Measurements from ENCODE around the gene SAMD13. TPM values are rescaled to one million over a fixed set of nuclear protein-coding genes. Genes with fewer than 3 reads are reported as not detected.

The SAMD13 gene
- total and polyA plus RNA-seq, 12 donors = 0.37 to 2.2 (median 1.2) TPM; not detected in 1

DNA sequence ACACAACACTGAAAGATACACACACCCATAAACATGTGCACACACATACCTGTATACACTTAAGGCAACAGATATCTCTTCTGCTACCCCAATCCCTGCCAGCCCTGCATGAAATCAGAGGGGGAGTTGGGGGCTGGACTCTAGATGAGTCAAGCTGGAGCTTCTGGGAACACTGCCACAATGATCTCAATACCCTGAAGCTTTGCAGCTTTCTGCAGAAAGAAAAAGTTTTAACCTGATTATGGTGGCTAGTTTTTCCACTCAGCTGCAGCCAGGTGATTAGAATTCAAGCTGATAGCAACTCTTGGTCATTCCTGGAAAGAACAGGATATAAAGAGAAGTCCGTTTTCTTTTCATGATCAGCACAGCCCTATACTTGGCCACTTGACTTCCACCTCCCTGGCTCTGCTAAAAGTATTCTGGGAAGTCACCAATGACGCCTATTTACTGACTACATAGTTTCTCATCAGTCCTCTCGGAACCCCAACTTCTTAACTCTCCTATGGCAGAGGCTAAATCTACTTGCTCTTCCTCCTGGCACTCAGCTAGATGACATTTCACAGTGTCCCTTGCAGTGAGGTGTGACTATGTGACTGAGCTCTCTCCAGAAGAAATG lies 76.1 kb downstream of the SAMD13 start:
- no peak overlapping the region for H3K4me3 ChIP-seq
- WGBS, 2 donors = 21 to 24% methylated on average over 3 of the region's 3 CpGs
- H3K27me3 ChIP-seq = no peaks in the 10 kb centered on the region
- peak; percentile 43 to 83 (median 58) for ATAC-seq
- peak overlapping the region in 1 of 10 donors; percentile 55 for H3K27ac ChIP-seq
- no peaks in the 10 kb centered on the region for H3K9me3 ChIP-seq
- TF ChIP-seq, protein P1, sequence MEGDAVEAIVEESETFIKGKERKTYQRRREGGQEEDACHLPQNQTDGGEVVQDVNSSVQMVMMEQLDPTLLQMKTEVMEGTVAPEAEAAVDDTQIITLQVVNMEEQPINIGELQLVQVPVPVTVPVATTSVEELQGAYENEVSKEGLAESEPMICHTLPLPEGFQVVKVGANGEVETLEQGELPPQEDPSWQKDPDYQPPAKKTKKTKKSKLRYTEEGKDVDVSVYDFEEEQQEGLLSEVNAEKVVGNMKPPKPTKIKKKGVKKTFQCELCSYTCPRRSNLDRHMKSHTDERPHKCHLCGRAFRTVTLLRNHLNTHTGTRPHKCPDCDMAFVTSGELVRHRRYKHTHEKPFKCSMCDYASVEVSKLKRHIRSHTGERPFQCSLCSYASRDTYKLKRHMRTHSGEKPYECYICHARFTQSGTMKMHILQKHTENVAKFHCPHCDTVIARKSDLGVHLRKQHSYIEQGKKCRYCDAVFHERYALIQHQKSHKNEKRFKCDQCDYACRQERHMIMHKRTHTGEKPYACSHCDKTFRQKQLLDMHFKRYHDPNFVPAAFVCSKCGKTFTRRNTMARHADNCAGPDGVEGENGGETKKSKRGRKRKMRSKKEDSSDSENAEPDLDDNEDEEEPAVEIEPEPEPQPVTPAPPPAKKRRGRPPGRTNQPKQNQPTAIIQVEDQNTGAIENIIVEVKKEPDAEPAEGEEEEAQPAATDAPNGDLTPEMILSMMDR (IDR thresholded peaks at IDR 0.05) = no peak
- intact Hi-C loops (cut with DNase I) = no loop called here
- peaks cover 7 to 25% (median 15%) of the 10 kb centered on the region in 9 donors for H3K4me1 ChIP-seq
- H3K36me3 ChIP-seq = no peaks in the 10 kb centered on the region
- peak in 1 of 2 donors; percentile 32 for DNase-seq

DNA sequence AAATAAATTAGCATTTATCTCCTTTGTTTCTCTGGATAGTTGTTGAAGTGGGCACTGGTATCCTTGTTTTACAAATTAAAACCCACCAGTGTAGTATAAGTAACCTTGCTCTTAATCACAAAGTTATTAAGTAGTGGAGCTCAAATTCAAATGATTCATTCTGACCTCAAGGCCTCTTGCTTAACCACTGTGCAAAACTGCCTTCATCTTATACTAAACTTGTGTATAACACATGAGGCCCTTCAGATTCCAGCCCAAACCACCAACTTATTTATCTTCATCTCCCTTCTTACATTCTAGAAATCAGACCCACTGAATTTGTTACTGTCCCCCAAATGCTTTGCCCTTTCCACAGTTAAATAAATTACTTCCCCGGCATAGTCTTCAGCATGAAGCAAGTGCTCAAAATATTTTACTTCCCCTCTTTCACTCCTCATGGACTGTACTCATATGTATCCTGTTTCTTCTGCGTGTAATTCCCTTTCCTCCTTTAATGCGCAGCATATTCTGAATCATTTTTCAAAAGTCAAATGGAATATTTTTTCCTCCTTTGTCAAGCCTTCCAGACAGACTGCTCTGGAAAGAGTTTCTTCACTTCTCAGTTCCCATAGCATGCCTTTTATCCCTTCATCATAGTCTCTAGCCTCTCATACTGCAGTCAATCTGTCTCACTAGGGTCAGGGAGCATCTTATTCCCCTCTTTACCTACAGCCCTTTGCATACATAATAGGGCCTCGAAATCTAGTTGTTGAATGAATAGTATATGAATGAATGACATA lies 77.8 kb downstream of the SAMD13 start:
- Histone ChIP-seq H3K4me3 (no peak overlapping the region), H3K9me3 (no peaks in the 10 kb centered on the region), H3K4me1 (peaks cover 6 to 24% (median 15%) of the 10 kb centered on the region in 9 donors), H3K36me3 (no peaks in the 10 kb centered on the region), H3K27ac (no peak overlapping the region), H3K27me3 (no peaks in the 10 kb centered on the region)
- no peak for DNase-seq
- WGBS, 2 donors = 78 to 81% methylated on average over 4 of the region's 4 CpGs
- peak in 1 of 8 donors; percentile 24 for ATAC-seq
- intact Hi-C loops (cut with DNase I) = no loop called here
- TF ChIP-seq, protein P1 (IDR thresholded peaks at IDR 0.05) = no peak

DNA sequence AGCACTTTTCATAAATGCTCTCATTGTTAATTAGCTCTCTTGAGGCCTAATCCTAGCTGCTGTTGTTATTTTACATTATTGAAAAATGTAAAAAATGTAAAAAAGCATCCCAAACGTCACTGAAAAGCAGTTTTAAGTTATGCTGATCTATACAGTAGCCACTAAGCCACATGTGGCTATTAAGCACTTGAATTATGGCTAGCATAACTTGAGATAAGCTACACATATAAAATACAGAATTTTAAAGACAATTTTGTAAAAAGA lies 78.3 kb downstream of the SAMD13 start:
- no peak for ATAC-seq
- intact Hi-C loops (cut with DNase I) = no loop called here

DNA sequence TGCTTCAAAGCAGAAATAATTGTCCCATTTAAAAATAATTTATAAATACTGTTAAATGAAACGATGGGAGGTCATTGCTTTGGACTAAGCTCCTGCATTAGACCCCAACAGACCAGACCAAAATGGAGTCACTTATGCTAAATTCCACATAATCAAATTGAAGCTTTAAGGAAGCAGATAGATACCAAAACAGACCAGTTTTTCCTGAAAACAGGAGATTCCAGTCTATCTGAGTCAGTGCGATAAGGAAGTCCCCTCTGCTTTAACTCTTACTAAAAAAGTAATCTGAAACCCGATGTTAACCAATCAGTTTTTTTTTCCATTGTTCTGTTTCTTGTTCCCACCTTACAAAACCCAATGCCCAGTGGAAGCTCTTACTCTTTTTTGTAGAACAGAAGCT lies 80.6 kb downstream of the SAMD13 start:
- Histone ChIP-seq H3K27me3 (no peaks in the 10 kb centered on the region), H3K4me3 (no peak overlapping the region), H3K36me3 (no peaks in the 10 kb centered on the region), H3K4me1 (peaks cover 0 to 15% (median 0%) of the 10 kb centered on the region in 9 donors), H3K9me3 (no peaks in the 10 kb centered on the region), H3K27ac (no peak overlapping the region)
- ATAC-seq (no peak), DNase-seq (no peak)
- WGBS, 2 donors = 61 to 71% methylated on average over 3 of the region's 3 CpGs
- intact Hi-C loops (cut with DNase I) = no loop called here
- TF ChIP-seq, protein P1 (IDR thresholded peaks at IDR 0.05) = no peak

More for the DNA sequence above, 78.3 kb downstream of the SAMD13 start:
- H3K4me1 ChIP-seq = peaks cover under 1 to 18% (median 9%) of the 10 kb centered on the region in 9 donors
- H3K4me3 ChIP-seq = no peak overlapping the region
- H3K36me3 ChIP-seq = no peaks in the 10 kb centered on the region
- H3K27ac ChIP-seq = no peak overlapping the region
- no peaks in the 10 kb centered on the region for H3K9me3 ChIP-seq
- WGBS, 2 donors = 63 to 68% methylated on average over 1 of the region's 1 CpG
- H3K27me3 ChIP-seq = no peaks in the 10 kb centered on the region
- no peak for DNase-seq
- TF ChIP-seq, protein P1 (IDR thresholded peaks at IDR 0.05) = no peak

Measured in heart right ventricle (tissue), 16 donors.